Neural progenitor cell (in vitro differentiated cells): ENCODE data around the gene PAXIP1. TPM values are rescaled to one million over a fixed set of nuclear protein-coding genes. Genes with fewer than 3 reads are reported as not detected.

Source experiments
- DNase-seq: peaks from one replicate; pipeline ENCODE4 v3.0.0-alpha.2; 2016; ENCODE audit warnings: low spot score
- H2AFZ ChIP-seq: fragments of 200-600 bp; sonication (generic); replicated peaks from 2 replicates; pipeline ENCODE4 v1.6.1; 2016; ENCODE audit warnings: antibody characterized with exemption
- H3F3A ChIP-seq: fragments of 200-600 bp; sonication (generic); 2 replicates; pipeline ENCODE4 v1.6.1; 2016; ENCODE audit warnings: antibody characterized with exemption, low read depth
- H3K27ac ChIP-seq: fragments of 200-600 bp; sonication (generic); 2 replicates; pipeline ENCODE4 v1.5.1; 2016; ENCODE audit warnings: mild to moderate bottlenecking
- H3K27me3 ChIP-seq: fragments of 200-600 bp; sonication (generic); 2 replicates; pipeline ENCODE4 v1.6.1; 2016; ENCODE audit warnings: mild to moderate bottlenecking, moderate library complexity
- H3K36me3 ChIP-seq: fragments of 200-600 bp; sonication (generic); 2 replicates; pipeline ENCODE4 v1.5.1; 2016
- H3K4me1 ChIP-seq: fragments of 200-600 bp; sonication (generic); 2 replicates; pipeline ENCODE4 v1.6.1; 2016; ENCODE audit warnings: mixed run types
- H3K4me2 ChIP-seq: fragments of 200-600 bp; sonication (generic); 2 replicates; pipeline ENCODE4 v1.6.1; 2016
- H3K4me3 ChIP-seq: fragments of 200-600 bp; sonication (generic); 2 replicates; pipeline ENCODE4 v1.5.1; 2016
- H3K79me2 ChIP-seq: fragments of 200-600 bp; sonication (generic); 2 replicates; pipeline ENCODE4 v1.6.1; 2016; ENCODE audit warnings: low read depth
- H3K9ac ChIP-seq: fragments of 200-600 bp; sonication (generic); 2 replicates; pipeline ENCODE4 v1.6.1; 2016
- H3K9me3 ChIP-seq: fragments of 200-600 bp; sonication (generic); 2 replicates; pipeline ENCODE4 v1.5.1; 2016; ENCODE audit warnings: low read depth
- H4K20me1 ChIP-seq: fragments of 200-600 bp; sonication (generic); 2 replicates; pipeline ENCODE4 v1.6.1; 2016; ENCODE audit warnings: low read depth
- H3K27ac Mint-ChIP-seq: 3 replicates; pipeline ENCODE4 v1.8.0; 2021; ENCODE audit warnings: mixed read lengths
- H3K27me3 Mint-ChIP-seq: 2 replicates; pipeline ENCODE4 v1.8.0; 2022; ENCODE audit warnings: low read depth, mild to moderate bottlenecking, inconsistent platforms, moderate library complexity, mixed read lengths; ENCODE audit not compliant: insufficient read depth
- H3K36me3 Mint-ChIP-seq: 3 replicates; pipeline ENCODE4 v1.8.0; 2021; ENCODE audit warnings: mixed read lengths
- H3K4me1 Mint-ChIP-seq: 3 replicates; pipeline ENCODE4 v1.8.0; 2021; ENCODE audit warnings: mixed read lengths
- H3K4me3 Mint-ChIP-seq: 3 replicates; pipeline ENCODE4 v1.8.0; 2021; ENCODE audit warnings: mild to moderate bottlenecking, moderate library complexity, mixed read lengths
- H3K9me3 Mint-ChIP-seq: 3 replicates; pipeline ENCODE4 v1.8.0; 2020; ENCODE audit warnings: mixed read lengths
- CTCF ChIP-seq: fragments of 200-600 bp; sonication (generic); IDR thresholded peaks from 2 replicates; pipeline ENCODE4 v1.5.1; 2017; ENCODE audit warnings: antibody characterized with exemption, mild to moderate bottlenecking
- EZH2 ChIP-seq: fragments of 200-600 bp; sonication (generic); IDR thresholded peaks from 2 replicates; pipeline ENCODE4 v1.6.1; 2017; ENCODE audit warnings: antibody characterized with exemption, mild to moderate bottlenecking, moderate library complexity
- EZH2phosphoT487 ChIP-seq: fragments of 200-600 bp; sonication (generic); IDR thresholded peaks from 2 replicates; pipeline ENCODE4 v1.6.1; 2017; ENCODE audit warnings: antibody characterized with exemption
- total RNA-seq: library from RNA; depleted of rRNA; stranded (reverse); fragments of >200 nt; gene quantifications from 2 replicates; pipeline ENCODE4 v1.2.3, GENCODE V29; 2015; ENCODE audit warnings: low replicate concordance

Gene PAXIP1
- total RNA-seq, 1 donor from 2014 or later: 26.1 TPM

GRCh38 chr7:155000795-155001194 lies 2.1 kb downstream of the PAXIP1 start:
- Histone ChIP-seq H3K36me3 (no peaks in the 10 kb centered on the region), H3K27me3 (no peaks in the 10 kb centered on the region), H3K9me3 (no peaks in the 10 kb centered on the region), H3K9ac (no peak overlapping the region), H3K27ac (no peak overlapping the region), H3K79me2 (peaks cover 82% of the 10 kb centered on the region), H2AFZ (no peak overlapping the region), H3K4me2 (no peak overlapping the region), H3F3A (peaks cover 17% of the 10 kb centered on the region), H4K20me1 (peaks cover 42% of the 10 kb centered on the region), H3K4me3 (no peak overlapping the region), H3K4me1 (peaks cover 12% of the 10 kb centered on the region)
- DNase-seq: no peak
- Mint-ChIP-seq H3K27ac (no peak overlapping the region), H3K9me3 (no peaks in the 10 kb centered on the region), H3K4me1 (peaks cover 15% of the 10 kb centered on the region), H3K27me3 (peaks cover 6% of the 10 kb centered on the region), H3K36me3 (peaks cover 12% of the 10 kb centered on the region), H3K4me3 (no peak overlapping the region)
- TF ChIP-seq EZH2phosphoT487 (no peak), EZH2 (no peak), CTCF (peak; percentile 11)

- no peak for DNase-seq
- H3K36me3 Mint-ChIP-seq: peaks cover 17% of the 10 kb centered on the region
- peaks cover 50% of the 10 kb centered on the region for H4K20me1 ChIP-seq
- no peak overlapping the region for H3K4me3 Mint-ChIP-seq
- no peaks in the 10 kb centered on the region for H3K36me3 ChIP-seq
- no peaks in the 10 kb centered on the region for H3K9me3 ChIP-seq
- H3F3A ChIP-seq: peaks cover 11% of the 10 kb centered on the region
- H3K4me2 ChIP-seq: no peak overlapping the region
- no peak overlapping the region for H2AFZ ChIP-seq
- peaks cover 4% of the 10 kb centered on the region for H3K27me3 Mint-ChIP-seq
- H3K27ac ChIP-seq: no peak overlapping the region
- H3K4me1 Mint-ChIP-seq: peaks cover 7% of the 10 kb centered on the region
- H3K27me3 ChIP-seq: no peaks in the 10 kb centered on the region
- H3K4me1 ChIP-seq: peaks cover 12% of the 10 kb centered on the region
- H3K27ac Mint-ChIP-seq: no peak overlapping the region
- no peaks in the 10 kb centered on the region for H3K9me3 Mint-ChIP-seq
- TF ChIP-seq EZH2phosphoT487 (no peak), CTCF (no peak), EZH2 (no peak)
- no peak overlapping the region for H3K4me3 ChIP-seq
- peaks cover 85% of the 10 kb centered on the region for H3K79me2 ChIP-seq
- no peak overlapping the region for H3K9ac ChIP-seq
Observed at GRCh38 chr7:154998481-154998880, 4.4 kb downstream of the PAXIP1 start.

- H3K9me3 ChIP-seq: no peaks in the 10 kb centered on the region
- TF ChIP-seq EZH2 (no peak), CTCF (no peak), EZH2phosphoT487 (no peak)
- H3K27ac ChIP-seq: no peak overlapping the region
Observed at GRCh38 chr7:154997840-154998370, 5.0 kb downstream of the PAXIP1 start.

More at GRCh38 chr7:154997840-154998370, 5.0 kb downstream of the PAXIP1 start:
- Histone ChIP-seq H3K4me2 (no peak overlapping the region), H3K36me3 (no peaks in the 10 kb centered on the region), H4K20me1 (peaks cover 50% of the 10 kb centered on the region), H3K4me1 (peaks cover 12% of the 10 kb centered on the region), H2AFZ (no peak overlapping the region), H3K9ac (no peak overlapping the region), H3K27me3 (no peaks in the 10 kb centered on the region), H3K79me2 (peaks cover 90% of the 10 kb centered on the region), H3K4me3 (no peak overlapping the region), H3F3A (peaks cover 10% of the 10 kb centered on the region)
- no peak overlapping the region for H3K4me3 Mint-ChIP-seq
- DNase-seq: no peak
- H3K9me3 Mint-ChIP-seq: no peaks in the 10 kb centered on the region
- H3K27me3 Mint-ChIP-seq: peaks cover 6% of the 10 kb centered on the region
- H3K4me1 Mint-ChIP-seq: peaks cover 7% of the 10 kb centered on the region
- H3K27ac Mint-ChIP-seq: no peak overlapping the region
- peaks cover 22% of the 10 kb centered on the region for H3K36me3 Mint-ChIP-seq
